GM18868 (cell line): ENCODE measurements around the gene RFPL1.
"Not testable (repeated sequence)": the region's sequence is repeated elsewhere in the genome, so short reads cannot be mapped to it uniquely, and the experiment has no call there.

Experiments used
- ATAC-seq: cut with Tn5 transposase; IDR thresholded peaks from one replicate; pipeline ENCODE4 v1.9.1; 2021; ENCODE audit warnings: mild to moderate bottlenecking, moderate library complexity; ENCODE audit not compliant: unreplicated experiment

RFPL1 gene

DNA sequence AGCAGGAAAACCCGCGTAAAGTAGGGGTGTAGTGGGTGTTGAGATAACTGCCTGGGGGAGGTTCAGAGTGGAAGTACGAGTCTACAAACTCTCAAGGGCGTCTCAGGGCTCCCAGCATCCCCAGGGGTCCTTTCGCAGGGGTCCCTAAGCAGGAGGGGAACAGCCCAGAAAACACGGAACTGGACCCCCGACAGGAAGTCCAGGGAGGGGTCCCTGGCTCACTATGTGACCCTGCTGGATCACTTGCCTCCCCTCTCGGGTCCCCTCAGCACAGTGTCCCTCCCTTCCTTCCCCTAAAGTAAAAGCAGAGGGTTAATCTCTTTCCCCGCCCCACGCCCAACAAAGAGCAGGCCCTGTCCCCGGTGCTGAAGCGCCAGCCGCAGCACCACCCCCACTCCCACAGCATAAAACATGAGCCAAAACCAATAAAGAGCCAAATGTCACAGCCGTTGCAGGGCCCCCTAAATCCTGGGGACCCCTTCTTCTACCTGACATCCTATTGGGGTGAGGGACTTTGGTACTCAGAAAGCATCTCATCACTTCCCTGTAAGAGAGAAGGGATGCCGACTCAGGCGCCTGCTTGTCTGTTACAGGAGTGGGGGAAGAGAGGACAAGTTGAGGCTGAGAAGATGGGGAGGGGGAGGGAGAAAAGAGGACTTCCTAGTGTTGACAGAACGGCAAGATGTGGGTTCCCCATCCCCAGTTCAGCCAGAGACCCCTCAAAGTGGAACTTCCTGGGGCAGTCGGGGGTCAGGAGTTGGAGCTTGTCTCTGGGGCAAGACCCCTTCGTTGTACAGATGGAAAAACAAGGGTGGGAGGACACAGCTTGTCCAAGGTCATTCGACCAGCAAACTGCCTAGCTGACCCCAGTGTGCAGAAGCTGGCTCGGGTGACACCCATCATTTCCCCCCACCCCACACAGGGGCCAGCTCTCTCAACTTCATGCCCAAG is 40.2 kb downstream of the RFPL1 start:
- ATAC-seq, result no peak

DNA sequence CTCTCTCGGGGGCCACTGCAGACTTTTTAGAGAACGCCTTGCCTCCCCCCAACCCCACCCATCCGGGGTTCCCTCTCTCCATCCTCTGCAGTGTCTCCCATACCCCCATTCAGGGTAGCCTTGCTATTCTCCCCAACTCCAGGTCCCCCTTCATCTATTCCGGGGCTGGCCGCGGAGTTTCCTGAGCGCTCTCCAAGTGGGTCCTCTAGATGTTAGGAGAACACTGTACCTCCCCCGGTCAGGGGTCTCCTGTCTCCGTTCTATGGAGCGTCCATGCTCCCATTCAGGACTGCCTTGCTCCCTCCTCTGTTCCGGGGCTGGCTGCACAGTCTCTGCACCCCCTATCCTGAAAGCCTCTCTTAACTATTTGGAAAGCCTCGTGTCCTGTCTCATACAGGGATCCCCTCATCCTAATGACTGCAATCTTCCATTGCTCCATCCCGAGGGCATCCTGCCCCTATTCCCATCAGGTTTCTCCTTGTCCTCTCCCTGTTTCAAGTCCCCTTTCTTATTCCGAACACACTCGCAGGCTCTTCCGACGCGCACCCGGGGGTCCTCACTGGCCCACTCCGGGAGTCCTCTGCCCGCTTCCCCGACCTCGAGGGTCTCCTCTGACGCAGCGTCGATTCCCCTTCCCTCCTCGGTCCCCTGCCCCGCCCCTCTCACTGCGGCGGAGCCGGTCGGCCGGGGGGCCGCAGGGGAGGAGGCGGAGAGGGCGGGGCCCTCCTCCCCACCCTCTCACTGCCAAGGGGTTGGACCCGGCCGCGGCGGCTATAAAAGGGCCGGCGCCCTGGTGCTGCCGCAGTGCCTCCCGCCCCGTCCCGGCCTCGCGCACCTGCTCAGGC is 41.3 kb downstream of the RFPL1 start, which contains the start of gene NEFH:
NEFH (plus strand) TSS at position 802 of the 845 bp plus-strand sequence. CDS start 45 bp downstream, outside the sequence.
- no peak for ATAC-seq

DNA sequence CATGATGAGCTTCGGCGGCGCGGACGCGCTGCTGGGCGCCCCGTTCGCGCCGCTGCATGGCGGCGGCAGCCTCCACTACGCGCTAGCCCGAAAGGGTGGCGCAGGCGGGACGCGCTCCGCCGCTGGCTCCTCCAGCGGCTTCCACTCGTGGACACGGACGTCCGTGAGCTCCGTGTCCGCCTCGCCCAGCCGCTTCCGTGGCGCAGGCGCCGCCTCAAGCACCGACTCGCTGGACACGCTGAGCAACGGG is 41.8 kb downstream of the RFPL1 start:
- ATAC-seq, result no peak

DNA sequence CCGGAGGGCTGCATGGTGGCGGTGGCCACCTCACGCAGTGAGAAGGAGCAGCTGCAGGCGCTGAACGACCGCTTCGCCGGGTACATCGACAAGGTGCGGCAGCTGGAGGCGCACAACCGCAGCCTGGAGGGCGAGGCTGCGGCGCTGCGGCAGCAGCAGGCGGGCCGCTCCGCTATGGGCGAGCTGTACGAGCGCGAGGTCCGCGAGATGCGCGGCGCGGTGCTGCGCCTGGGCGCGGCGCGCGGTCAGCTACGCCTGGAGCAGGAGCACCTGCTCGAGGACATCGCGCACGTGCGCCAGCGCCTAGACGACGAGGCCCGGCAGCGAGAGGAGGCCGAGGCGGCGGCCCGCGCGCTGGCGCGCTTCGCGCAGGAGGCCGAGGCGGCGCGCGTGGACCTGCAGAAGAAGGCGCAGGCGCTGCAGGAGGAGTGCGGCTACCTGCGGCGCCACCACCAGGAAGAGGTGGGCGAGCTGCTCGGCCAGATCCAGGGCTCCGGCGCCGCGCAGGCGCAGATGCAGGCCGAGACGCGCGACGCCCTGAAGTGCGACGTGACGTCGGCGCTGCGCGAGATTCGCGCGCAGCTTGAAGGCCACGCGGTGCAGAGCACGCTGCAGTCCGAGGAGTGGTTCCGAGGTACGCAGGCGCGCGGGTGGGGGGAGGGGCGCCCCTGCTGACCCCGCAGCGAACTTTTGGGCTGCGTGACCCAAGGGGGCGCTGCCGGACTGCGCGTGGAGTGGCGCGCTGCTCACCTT is 42.3 kb downstream of the RFPL1 start:
- ATAC-seq, result no peak

DNA sequence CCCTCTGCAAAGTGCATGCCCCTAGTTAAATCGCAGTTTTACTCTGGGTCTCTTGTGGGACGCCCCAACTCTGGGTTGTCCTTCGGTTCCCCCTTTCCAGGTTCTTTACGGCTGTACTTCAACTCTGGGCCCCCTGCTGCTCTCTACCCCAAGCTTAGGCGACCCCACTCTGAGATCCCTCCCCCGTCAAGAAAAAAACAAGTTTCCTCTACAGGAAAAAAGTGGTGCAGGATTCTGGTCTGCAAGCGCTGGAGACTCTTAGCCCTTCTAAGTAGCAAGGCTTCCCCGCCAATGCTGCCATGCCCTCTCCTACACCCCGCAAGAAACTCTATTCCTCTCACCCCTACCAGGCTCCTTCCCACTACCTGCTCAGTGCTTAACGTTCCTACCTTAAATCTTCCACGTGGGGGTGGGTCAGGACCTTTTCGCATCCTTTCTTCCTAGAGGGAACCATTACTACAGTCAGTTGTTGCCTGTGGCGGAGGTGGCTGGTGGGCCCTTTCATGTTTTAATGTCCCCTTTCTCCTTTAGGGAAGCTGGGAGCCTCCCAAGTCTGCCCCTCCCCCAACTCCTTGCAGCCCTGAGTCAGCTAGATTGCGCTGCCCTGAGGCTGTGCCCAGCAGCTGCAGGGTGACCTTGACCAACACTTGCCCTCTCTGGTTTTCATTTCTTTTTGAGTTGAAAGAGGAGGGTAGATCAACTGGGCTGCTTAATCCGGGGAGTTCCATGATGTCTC is 43.0 kb downstream of the RFPL1 start:
- ATAC-seq, result no peak

DNA sequence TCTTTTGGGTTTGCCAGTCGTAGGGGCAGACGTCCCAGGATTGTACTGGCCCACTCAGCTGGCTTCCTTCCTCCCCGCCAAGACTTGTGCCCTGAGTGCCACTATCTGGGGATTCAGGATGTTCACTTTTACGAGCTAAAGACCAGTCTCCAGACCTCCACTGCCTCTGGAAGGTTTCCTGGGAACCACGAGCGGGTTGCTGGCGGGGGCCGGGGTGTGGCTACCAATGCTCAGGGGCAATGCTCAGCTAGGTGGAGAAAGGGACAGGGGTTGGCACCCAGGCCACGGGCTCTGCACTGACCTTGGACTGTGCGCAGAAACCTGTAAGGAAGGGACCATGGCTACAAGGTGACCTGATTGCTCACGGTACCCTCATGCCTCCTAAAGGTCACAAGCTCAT is 43.9 kb downstream of the RFPL1 start:
- ATAC-seq, result no peak

DNA sequence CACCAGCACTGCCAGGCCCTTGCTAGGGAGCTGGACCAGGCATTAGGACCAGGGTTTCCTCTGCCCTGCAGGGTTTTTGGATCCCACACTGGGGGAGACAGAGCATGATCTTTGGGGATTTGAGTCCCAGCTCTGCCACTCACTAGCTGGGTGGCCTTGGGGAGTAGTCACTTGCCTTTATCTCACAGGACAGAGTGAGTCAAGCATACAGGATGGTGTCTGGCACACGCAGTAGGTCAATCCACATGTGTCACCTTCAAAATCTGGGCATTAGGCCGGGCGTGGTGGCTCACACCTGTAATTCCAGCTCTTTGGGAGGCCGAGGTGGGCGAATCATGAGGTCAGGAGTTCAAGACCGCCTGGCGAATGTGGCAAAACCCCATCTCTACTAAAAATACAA is 44.3 kb downstream of the RFPL1 start:
- ATAC-seq, result no peak

DNA sequence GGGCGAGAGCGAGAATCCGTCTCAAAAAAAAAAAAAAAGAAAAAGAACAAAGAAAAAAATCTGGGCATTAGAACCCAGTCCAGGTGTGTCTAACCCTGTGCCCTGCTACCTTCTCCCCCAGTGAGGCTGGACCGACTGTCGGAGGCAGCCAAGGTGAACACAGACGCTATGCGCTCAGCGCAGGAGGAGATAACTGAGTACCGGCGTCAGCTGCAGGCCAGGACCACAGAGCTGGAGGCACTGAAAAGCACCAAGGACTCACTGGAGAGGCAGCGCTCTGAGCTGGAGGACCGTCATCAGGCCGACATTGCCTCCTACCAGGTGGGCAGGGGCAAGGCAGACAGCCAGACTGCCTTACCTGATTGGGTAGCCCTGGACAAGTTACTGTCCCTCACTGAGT is 44.9 kb downstream of the RFPL1 start:
- ATAC-seq, result no peak

DNA sequence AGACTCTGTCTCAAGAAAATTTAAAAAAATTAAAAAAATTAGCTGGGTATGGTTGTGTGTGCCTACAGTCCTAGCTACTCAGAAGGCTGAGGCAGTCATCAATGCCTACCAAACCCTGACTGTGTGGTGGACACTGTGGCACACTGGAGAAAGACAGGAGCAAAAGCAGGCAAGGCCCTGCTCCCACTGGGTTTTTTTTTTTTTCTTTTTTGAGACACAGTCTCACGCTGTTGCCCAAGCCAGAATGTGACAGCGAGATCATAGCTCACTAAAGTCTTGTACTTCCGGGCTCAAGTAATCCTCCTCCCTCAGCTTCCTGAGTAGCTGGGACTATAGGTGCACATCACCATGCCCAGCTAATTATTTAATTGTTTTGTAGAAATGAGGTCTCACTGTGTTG is 46.3 kb downstream of the RFPL1 start:
- ATAC-seq, result no peak

DNA sequence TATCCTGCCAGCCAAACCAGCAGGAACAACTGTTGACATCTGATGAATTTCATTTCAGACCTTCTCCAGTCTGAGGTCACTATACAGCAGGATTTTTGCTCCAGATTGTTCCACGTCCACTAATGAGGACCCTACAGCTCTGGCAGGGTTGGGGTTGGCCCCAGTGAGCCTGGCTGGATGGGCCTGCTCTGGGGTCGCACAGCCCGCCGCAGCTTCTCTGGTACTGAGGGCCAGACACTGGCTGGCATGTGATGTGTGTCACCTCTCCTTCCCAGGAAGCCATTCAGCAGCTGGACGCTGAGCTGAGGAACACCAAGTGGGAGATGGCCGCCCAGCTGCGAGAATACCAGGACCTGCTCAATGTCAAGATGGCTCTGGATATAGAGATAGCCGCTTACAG is 47.1 kb downstream of the RFPL1 start:
- no peak for ATAC-seq

DNA sequence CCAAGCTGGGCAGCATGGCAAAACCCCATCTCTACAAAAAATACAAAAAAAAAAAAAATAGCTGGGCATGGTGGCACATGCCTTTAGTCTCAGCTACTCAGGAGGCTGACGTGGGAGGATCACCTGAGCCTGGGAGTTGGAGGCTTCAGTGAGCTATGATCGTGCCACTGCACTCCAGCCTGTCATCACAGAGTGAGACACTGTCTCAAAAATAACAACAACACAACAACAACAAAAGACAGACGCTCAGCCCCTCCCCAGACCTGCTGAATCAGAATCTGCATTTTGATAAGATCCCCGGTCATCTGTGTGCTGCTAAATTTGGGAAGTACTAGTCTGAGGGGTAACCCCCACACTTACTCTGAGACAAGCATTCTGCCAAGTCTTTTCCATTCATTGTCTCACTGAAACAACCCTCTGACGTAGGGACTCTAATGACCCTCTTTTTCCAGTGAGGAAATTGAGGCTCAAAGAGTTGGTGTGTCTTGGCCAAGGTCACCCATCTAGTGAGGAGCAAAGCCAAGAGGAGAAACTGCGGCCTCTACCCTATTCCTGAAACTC is 49.1 kb downstream of the RFPL1 start:
- ATAC-seq, result no peak

DNA sequence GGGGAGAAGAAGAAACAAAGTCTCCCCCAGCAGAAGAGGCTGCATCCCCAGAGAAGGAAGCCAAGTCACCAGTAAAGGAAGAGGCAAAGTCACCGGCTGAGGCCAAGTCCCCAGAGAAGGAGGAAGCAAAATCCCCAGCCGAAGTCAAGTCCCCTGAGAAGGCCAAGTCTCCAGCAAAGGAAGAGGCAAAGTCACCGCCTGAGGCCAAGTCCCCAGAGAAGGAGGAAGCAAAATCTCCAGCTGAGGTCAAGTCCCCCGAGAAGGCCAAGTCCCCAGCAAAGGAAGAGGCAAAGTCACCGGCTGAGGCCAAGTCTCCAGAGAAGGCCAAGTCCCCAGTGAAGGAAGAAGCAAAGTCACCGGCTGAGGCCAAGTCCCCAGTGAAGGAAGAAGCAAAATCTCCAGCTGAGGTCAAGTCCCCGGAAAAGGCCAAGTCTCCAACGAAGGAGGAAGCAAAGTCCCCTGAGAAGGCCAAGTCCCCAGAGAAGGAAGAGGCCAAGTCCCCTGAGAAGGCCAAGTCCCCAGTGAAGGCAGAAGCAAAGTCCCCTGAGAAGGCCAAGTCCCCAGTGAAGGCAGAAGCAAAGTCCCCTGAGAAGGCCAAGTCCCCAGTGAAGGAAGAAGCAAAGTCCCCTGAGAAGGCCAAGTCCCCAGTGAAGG is 50.9 kb downstream of the RFPL1 start:
- not testable (repeated sequence) for ATAC-seq

DNA sequence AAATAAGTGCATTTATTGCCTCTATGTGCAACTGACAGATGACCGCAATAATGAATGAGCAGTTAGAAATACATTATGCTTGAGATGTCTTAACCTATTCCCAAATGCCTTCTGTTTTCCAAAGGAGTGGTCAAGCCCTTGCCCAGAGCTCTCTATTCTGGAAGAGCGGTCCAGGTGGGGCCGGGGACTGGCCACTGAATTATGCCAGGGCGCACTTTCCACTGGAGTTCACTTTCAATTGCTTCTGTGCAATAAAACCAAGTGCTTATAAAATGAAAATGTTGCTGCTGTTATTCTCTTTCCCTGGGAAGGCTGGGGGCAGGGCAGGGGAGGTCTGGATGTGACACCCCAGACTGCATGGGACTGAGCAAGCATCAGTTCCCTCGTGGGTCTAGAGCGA is 52.6 kb downstream of the RFPL1 start:
- no peak for ATAC-seq
